ENCODE results near the gene BTRC.

Gene BTRC

DNA sequence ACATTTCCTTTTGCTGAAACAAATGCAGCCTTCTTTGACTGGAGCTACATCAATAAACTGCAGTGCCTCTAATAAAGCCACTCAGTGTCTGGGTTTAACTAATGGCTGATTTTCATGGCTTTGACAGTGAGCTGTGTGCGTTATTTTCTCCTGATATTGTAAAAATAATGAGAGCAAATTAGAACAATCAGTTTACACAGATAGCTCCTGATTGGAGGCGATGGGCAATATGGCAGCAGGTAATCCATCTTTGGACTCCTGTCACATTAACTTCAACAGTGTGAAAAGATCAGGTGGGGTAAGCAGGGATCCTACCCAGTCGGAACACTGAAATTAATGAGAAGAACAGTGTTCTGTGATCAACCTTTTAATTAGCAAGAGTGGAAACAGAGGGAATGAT, 133.4 kb downstream of the BTRC start:
- no peak for DNase-seq

DNA sequence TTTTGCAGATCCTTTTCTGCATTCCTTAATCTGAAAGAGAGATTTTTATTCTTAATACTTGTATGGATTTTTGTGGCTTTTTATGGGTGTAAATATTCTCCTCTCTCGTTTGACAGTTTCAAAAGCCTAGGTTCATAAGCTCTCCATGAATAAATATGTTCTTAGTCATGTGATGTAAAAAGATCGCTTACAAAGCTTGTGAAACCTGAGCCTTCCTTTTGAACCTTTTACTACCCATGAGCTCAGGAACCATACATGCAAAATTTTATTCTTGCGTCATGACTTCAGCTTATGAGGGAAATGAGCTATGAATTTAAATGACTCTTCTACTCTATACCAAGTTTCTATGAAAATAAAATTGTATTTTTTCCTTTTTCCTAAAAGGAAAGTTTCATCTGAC, 135.4 kb downstream of the BTRC start:
- DNase-seq = peak; percentile 48

DNA sequence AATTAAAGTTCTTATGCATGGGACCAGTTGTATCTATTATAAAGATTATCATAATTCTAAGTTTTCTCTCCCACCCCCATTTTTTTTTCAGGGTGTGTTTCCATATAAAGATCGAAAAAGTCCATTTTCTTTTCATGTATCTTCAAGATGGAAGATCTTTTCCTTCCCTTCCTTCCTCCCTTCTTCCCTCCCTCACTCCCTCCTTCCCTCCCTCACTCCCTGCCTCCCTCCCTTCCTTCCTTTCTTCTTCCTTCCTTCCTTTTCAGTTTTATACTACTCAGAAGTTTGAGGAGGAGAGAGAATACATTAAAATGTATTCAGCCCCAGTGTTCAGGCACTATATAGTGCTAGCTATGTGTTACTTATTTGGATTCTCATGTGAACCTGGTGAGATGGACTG, 136.1 kb downstream of the BTRC start:
- no peak for DNase-seq

DNA sequence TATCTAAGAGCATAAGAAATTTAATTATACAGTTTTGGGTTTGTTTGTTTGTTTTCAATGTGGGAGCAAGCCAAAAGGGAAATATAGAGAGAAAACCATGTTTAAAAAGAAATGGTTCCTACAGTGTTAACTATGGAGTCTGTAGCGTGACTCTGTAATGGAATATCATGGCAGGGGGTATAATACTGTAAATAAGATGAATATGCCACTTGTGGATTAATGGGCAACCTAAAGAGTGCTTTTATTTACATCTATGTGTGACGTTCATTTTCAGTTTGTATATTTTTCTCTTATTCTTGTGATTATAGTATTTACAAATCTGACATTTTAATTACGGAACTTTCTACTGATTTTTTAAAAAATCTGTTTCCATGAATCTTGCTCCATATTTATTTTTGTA, 138.2 kb downstream of the BTRC start:
- no peak for DNase-seq

DNA sequence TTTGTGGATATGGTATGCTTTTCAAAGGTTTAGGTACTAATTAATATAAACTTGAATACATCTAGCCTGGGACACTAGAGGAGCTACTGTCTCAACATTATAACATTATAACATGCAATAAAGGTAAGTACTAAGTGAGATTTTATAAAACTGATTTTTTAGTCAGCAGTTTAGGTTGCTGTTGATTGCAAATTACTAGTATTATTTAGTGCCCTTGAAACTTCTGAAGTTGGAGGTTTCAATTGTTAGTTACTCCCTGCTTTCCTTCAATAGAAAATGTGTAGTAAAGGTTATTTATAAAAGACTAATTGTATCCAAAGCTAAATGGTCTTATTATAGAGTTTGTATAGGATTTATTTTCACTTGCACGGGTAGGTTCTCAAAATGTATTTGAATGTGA, 138.8 kb downstream of the BTRC start:
- DNase-seq = no peak

DNA sequence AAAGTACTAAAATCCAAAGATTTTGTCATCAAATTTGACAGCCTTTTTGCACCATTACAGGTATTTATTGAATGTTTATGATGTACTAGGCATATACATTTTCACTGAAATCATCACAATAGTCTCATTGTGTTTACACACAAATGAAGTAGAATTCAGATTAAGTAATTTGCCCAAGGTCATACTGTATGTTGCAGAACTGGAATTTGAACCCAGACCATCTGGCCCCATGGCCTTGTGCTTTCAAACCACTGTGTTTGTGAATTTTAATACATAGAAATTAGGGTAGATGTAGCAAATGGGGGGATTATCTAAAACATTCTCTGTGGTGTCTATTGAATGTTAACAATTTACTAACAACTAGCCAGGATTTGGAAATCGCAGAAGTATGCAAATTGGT, 139.3 kb downstream of the BTRC start:
- no peak for DNase-seq

DNA sequence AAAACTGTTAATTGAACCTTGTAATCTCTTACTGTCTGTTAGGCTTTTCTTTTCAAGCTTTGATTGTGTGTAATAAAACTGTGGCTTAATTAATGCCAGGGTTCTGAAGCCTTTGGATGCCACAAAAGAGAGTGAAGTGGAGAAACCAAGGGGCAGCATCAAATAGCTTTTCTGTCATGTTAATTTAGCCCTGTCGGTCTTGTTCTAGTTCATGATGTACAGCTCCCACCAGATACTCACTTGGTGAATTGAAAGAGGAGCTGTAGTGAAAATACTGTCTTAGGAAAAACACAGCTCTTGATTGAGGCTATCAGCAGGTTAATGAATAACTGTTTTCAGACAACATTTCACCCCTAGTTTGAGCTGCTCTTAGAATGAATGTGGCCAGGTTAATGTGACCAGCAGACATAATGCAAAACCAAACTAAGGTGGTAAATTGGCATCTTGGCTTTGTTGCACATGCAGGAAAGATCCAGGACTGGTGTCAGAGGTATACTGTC, 139.9 kb downstream of the BTRC start:
- DNase-seq = no peak

DNA sequence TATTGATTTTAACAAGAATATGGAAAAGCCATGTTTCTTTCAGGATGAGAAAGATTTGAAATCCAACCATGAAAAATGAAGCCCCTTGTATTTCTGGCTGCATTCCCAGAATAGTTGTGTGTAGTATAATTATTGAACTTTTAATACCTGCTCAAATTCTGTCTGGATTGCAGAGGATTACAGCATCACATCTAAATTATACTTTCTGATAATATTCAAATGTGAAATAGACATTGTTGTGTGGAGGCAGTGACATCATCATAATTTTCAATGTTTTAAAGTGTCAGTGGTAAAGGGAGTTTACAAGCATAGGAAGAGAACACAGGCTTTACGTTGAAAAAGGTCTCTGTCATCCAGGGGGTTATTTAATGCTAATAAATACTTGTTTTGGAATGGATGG, 140.7 kb downstream of the BTRC start:
- no peak for DNase-seq

DNA sequence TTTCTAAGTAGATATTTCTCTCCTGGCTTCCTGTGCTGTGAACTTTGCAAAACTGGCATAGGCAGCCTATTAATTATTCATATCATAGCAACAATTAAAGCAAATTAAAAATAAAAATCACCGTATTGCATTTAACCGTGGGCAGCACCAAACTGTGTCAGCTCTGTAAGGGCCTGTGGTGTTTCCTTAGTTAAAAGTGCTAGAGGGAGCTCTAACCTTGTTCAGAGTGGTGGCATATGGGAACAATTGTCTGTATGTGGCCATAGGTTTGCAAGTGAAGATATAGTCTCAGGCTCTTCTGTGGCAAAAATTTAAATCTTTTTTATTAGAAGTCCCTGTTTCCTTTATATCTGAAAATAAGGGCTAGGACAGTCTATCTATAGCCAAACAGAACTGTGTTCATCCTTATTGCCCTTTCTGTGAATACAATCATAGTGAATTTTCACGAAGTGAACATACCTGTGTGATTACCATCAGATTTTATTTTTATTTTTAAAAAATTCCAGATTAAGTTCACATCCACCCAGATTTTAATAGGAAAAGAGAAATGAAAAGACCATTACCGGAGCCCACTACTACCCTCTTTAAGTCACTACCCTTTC, 141.5 kb downstream of the BTRC start:
- DNase-seq = no peak

DNA sequence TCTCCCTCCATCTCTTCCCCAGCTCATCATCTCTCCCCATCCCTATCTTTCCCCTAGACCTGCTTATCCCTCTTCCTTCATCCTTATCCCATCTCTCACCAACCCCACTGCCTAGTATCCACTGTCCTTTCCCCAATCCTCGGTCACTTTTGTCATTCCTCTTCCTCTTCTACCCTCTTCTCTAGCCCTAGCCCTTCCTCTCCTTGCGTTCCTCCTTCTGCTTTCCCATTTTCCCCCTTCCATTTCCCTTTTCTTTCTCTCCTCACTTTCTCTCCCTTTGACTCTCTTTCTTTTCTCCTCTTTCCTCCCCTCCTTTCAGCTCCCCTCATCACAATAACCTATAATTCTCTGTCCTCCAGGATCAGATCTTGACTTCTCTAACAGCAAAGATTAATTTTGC, 150.5 kb downstream of the BTRC start:
- no peak for DNase-seq

DNA sequence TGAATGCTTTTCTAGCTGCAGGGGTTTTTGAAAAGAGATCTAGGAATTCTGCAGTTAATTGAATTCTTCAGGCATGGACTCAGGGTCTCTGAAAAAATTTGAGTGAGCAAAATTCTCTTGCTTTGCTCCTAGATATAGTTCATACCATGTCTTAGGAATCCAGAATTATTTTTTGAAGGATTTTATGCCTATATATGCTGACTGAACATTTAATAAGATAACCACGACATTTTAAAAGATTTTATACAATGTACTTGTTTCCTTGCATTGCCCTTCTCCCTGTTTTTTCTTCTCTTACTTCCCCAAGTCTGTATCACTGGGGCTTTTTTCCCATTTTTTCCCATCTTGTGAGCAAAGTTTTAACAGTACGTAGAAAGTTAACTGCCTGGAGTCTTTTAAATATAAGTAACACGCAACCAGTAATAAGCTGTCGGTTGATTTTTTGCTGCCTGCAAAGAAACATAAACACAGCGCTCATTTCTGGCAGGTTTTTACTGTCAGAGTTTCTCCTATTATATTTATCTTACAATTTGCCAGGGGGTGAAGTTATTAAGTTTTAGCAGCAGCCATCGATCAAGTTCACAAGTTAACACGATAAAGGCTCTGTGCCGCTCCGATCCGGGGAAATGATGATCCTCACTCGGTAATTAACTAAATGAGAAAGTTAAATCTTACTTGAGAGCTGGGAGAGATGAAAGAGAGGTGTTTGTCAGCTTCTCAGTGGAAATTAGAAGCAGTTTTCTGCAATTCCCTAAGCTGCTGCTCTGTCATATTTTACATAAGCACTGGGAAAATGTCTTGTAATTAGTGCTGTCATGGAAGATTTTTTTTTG, 153.1 kb downstream of the BTRC start:
- no peak for DNase-seq

DNA sequence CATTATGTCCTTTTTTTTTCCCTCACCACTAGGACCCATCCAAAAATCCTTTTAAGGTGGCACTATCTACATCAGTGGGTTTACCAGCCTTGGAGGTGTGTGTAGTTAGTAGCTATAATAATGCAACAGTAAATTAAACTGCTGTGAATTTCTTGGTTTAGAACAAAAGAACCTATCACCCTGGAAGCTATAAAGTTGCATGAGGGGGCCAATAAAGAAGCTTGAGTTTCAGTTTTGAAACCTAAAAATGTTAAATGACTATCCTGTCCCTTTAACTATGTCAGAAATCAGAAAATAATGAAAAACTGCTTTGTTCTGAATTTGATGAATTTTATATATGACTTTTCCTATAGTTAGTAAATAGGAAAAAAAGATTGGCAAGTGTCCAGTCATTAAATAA, 153.9 kb downstream of the BTRC start:
- no peak for DNase-seq

DNA sequence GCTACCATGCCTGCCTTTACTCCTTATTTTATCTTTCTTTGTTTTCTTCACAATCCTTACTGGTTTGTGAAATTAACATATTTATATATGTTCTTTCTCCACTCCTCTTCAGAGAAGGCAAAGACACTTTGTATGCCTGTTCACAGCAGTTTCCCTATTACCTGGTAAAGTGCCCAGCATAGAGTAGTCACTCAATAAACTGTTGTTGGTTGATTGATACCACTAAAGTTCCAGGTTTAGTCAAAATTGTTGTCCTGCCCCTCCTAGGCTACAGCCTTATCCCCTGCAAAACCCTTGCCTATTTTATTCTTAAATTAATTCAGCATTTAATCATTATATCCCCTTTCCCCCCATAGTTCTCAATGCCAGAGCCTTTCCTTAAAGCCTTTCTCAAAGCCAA, 158.0 kb downstream of the BTRC start:
- no peak for DNase-seq

DNA sequence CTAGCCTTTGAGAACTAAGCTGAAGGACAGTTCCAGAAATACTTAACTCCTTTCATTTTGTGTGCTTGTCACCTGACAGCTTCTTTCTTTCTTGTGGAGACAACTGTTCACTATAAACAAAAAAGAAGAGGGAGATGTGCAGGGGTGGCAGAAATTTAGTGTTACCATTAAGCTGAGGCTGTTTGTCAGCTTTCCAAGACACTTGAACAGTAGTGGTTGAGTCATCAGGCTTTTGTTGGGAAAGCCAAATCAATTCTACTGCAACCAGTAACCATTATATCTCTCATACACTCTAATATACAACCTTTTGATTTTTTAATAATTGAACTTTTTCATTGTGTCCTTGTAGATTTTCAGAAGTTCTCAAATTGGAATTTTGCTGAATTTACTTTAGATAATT, 158.8 kb downstream of the BTRC start:
- no peak for DNase-seq

DNA sequence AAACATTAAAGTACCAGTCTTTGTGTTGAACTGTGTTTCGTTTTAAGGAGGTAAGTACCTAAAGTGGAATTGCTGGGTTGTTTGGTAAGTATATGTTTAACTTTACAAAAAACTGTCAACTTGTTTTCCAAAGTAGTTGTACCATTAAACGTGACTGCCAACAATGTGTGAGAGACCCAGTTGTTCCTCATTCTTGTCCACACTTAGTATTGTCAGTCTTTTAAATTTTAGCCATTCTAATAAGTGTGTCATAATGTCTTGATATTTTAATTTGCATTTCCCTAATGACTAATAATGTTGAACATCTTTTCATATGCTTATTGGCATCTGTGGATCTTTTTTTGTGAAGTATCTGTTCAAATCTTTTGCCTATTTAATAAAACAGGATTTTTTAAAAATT, 159.8 kb downstream of the BTRC start:
- no peak for DNase-seq

DNA sequence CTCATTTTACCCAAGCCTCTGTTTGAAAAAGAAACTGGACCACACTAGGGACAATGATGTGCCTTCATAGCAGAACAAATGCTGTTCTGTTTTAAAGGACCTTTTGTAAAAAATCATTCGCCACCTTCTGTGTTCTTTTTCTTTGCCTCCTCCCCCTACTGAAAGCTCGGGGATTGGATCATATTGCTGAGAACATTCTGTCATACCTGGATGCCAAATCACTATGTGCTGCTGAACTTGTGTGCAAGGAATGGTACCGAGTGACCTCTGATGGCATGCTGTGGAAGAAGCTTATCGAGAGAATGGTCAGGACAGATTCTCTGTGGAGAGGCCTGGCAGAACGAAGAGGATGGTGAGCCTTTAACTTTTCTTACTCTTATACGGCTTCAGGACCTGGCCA, 171.9 kb downstream of the BTRC start:
- no peak for DNase-seq

DNA sequence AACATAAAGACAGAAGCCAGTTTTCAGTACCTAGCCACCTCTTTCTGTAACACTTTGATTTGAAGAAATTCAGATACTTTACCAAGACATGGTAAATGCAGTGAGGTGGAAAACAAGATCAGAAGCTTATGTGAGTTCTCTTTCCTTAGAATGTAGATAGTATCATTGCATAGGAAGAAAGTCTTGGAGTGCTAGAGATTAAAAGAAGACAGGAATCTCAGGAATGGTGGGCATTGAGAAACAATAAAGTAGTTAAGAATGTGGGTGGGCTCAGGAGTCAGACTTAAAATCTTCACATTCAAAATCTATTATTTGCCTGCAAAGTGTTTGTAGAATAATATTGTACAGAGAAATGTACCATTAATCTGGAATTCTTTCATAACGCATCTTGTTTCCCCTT, 175.2 kb downstream of the BTRC start:
- no peak for DNase-seq

DNA sequence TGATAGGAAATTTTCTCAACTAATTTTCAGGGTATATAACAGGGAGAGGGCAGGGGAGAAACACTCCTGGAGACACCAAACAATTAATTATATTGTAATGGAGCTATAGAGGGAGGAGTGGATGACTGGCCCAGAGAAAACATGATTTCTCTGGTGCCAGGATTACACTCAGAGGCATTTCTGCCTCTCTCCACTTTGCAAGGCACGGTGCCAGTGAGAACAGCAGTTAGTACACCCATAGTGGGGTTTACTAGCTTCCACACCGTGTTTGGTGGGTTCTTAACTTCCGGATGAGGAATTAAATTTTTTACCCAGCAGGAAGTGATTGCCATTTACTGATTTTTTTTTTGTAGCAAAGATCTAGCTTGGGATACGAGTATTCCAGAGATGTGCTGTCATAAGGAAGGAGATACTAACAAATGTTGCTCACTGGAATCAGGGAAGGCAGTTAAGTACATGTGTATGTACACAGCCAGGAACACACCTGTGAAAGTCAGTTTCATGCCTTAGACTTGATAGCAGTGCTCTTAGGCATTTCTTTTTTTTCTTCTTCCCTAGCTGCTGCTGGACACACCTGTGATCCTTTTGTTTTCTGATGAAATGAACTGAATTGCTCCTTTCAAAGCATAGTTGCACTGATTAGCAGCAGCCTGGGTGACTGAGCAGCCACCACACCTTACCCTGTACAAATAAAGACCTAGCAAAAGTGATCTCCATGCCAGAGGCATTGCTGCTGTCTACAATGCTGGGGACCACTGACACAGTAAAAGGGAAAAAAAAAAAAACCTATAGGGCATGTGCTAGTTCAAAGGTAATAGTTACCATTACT, 176.0 kb downstream of the BTRC start:
- DNase-seq = no peak

DNA sequence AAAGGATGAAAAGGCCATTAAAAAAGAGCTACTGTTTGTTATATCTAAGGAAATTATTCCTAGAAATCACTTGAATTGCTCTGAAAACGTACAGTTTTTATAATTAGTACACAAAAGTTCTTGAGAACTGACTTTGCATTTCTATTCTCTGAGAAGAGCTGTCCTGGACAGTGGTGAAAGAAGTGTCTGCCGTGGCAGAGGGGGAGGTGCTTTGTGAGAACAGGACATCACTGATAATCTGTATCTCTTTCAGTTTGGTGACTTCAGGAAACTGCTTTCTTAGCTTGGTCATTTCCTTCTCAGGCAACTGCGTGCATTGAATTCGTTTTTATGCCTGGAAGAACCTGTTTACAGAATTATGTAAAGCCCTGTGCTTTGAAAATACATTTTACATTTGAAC, 182.0 kb downstream of the BTRC start:
- DNase-seq = no peak

DNA sequence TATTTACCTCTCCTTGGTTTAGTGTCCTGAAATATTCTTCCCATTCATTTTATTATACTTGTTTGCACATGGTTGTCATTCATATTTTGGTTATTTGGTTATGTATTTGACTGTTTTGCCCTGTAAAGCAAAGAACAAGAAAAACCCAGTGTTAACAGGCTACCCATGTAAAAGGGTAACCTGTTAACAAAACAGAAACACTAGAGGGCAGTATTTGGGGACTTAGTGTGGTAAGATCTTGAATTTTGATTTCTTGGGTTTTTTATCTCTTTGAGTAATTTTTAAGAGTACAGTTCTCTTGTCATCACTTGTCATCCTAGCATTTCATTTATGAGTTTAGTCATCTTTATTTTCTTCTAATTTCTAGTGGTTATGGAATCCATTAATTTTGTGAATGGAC, 182.8 kb downstream of the BTRC start:
- no peak for DNase-seq

DNA sequence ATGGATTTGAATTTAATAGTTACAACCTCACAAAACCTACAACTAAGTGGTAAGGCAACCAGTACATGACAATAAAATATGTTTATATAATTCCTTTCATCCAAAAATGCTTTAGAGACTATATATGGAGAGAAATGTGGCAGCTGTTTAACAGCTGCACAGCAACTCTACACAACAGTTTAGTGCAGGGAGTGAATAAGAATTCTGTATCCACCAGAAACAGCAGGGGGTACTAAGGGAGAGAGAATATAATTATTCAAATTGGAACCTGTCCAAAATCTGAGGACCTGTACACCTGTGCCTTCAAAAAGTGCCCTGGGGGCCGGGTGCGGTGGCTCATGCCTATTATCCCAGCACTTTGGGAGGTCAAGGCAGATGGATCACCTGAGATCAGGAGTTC, 184.5 kb downstream of the BTRC start:
- no peak for DNase-seq

DNA sequence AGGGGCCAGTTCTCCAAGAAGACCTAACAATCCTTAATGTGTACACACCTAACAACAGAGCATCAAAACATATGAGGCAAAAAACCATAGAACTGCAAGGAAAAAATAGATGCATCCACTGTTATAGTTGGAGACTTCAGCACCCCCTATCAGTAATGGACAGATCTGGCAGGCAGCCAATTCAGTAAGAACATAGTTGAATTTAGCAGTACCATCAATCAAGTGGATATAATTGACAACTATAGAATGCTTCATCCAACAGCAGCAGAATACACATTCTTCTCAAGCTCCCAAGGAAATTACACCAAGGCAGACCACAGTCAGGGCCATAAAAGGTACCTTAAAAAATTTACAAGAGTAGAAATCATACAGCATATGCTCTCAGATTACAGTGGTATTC, 191.9 kb downstream of the BTRC start:
- DNase-seq = no peak

DNA sequence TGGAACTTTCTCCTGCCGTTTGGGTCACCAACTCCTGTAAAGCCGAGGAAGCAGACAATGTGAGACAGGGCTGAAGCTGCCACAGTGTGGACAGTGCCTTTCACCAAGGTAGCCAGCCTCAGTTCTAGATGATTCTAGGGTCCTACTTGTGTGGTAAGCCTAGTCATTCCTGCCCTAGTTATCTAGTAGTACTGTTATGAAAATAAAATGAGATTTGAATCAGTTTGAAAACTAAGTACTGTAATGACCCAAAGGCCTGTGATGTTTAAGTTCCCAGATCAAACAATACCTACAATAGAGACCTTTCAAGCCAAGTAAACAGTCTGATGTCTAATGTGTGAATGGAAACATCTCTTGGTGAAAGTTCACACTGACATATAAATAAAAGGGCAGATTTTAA, 197.0 kb downstream of the BTRC start:
- DNase-seq = no peak

DNA sequence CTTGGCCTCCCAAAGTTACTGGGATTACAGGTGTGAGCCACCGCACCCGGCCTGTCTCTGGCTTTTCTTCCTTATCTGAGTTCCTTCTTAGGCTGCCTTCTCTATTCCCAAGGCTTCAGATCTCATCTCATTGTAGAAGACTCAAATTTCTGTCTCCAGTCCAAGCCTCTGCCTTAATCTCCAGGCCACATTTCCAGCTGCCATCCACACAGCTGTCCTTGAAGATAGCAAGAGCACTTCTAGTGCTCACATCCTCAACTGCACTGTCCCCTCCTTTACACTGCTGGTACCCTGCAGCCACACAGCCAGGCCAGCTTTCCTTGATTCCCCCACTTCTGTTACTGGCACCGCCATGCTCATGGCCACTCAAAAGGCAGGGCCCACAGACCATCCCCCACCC, 198.5 kb downstream of the BTRC start:
- no peak for DNase-seq
